Activated CD8-positive, alpha-beta T cell treated with anti-CD3 and anti-CD28 coated beads for 36 hours (primary cell): ENCODE results near the gene RIMOC1. TPM values are rescaled to one million over a fixed set of nuclear protein-coding genes. Genes with fewer than 3 reads are reported as not detected.

Experiments used
- ATAC-seq: fragments of 200-7000 bp; cut with Tn5 transposase; one replicate; pipeline ENCODE4 v1.10.0; 2021; ENCODE audit warnings: mild to moderate bottlenecking, moderate library complexity
- CTCF ChIA-PET: fragments of 350-600 bp; sonication (Branson Sonifier 250); formaldehyde crosslinking; loops from one replicate; lab custom pipeline; 2021; ENCODE audit warnings: antibody characterized with exemption; lab: Charles Lee
- POLR2A ChIA-PET: fragments of 350-600 bp; sonication (Branson Sonifier 250); formaldehyde crosslinking; loops from one replicate; lab custom pipeline; 2021; ENCODE audit warnings: antibody characterized with exemption; lab: Charles Lee
- DNase-seq: peaks from one replicate; pipeline ENCODE4 v3.0.0-alpha.2; 2020
- H3K27ac Mint-ChIP-seq: one replicate; pipeline ENCODE4 v1.8.0; 2021; ENCODE audit warnings: mild to moderate bottlenecking, mixed read lengths
- H3K27me3 Mint-ChIP-seq: one replicate; pipeline ENCODE4 v1.8.0; 2021; ENCODE audit warnings: mixed read lengths
- H3K36me3 Mint-ChIP-seq: one replicate; pipeline ENCODE4 v1.8.0; 2021; ENCODE audit warnings: low read depth, mixed read lengths
- H3K4me1 Mint-ChIP-seq: one replicate; pipeline ENCODE4 v1.8.0; 2021; ENCODE audit warnings: low read depth, mixed read lengths
- H3K4me3 Mint-ChIP-seq: one replicate; pipeline ENCODE4 v1.8.0; 2021; ENCODE audit warnings: mild to moderate bottlenecking, moderate library complexity, mixed read lengths
- H3K9me3 Mint-ChIP-seq: one replicate; pipeline ENCODE4 v1.8.0; 2021; ENCODE audit warnings: mixed read lengths
- CTCF ChIP-seq: fragments of 200-600 bp; IDR thresholded peaks from one replicate; pipeline ENCODE4 v1.8.0; 2022; ENCODE audit warnings: antibody characterized with exemption, mild to moderate bottlenecking
- intact Hi-C: fragments of 100-400 bp; cut with micrococcal nuclease; formaldehyde crosslinking; loops from one replicate; pipeline ENCODE4 v1.10.0; 2022
- total RNA-seq, 2 experiments: library from RNA; stranded (reverse); gene quantifications; one replicate each; pipeline ENCODE4 v1.2.3, GENCODE V29; 2021

The RIMOC1 gene
- total RNA-seq, 2 experiments from 2014 or later: 19.5 to 19.8 TPM

- intact Hi-C loops: no loop called here
- Mint-ChIP-seq H3K36me3 (no peaks in the 10 kb centered on the region), H3K27ac (no peak overlapping the region), H3K27me3 (peaks cover 3% of the 10 kb centered on the region), H3K9me3 (no peaks in the 10 kb centered on the region), H3K4me3 (no peak overlapping the region), H3K4me1 (peaks cover 10% of the 10 kb centered on the region)
- DNase-seq (no peak), ATAC-seq (no peak)
- ChIA-PET POLR2A (no interaction called here), CTCF (interaction anchor here (1.4 to 1.5 kb wide), 2 partner anchors 26 to 179 kb away, joined by 3 to 5 read pairs; partner anchors contain the start of gene RIMOC1)
- TF ChIP-seq CTCF: no peak
Measured at GRCh38 chr5:41878173-41878572, 26.0 kb upstream of the RIMOC1 start.

GRCh38 chr5:41878643-41879478, 25.3 kb upstream of the RIMOC1 start:
- DNase-seq (no peak), ATAC-seq (no peak)
- intact Hi-C loops: no loop called here
- H3K4me3 Mint-ChIP-seq: no peak overlapping the region
- H3K4me1 Mint-ChIP-seq: peaks cover 10% of the 10 kb centered on the region
- H3K9me3 Mint-ChIP-seq: no peaks in the 10 kb centered on the region
- H3K27me3 Mint-ChIP-seq: peaks cover 3% of the 10 kb centered on the region
- TF ChIP-seq CTCF: no peak
- H3K36me3 Mint-ChIP-seq: no peaks in the 10 kb centered on the region
- CTCF ChIA-PET: interaction anchor here (1.0 kb wide), 1 partner anchor 22 kb away, joined by 3 read pairs; no protein-coding TSS in a partner anchor
- POLR2A ChIA-PET: no interaction called here
- no peak overlapping the region for H3K27ac Mint-ChIP-seq

GRCh38 chr5:41882765-41883164, 21.4 kb upstream of the RIMOC1 start:
- intact Hi-C loops: no loop called here
- H3K4me1 Mint-ChIP-seq: no peaks in the 10 kb centered on the region
- ChIA-PET CTCF (interaction anchor here (0.8 kb wide), 1 partner anchor 26 kb away, joined by 3 read pairs; no protein-coding TSS in a partner anchor), POLR2A (interaction anchor here (1.0 to 1.1 kb wide), 2 partner anchors 9 to 12 kb away, joined by 3 read pairs; partner anchors contain the start of gene OXCT1)
- no peak for TF ChIP-seq CTCF
- no peak for DNase-seq
- peaks cover 6% of the 10 kb centered on the region for H3K27me3 Mint-ChIP-seq
- no peaks in the 10 kb centered on the region for H3K9me3 Mint-ChIP-seq
- H3K27ac Mint-ChIP-seq: no peak overlapping the region
- no peak overlapping the region for H3K4me3 Mint-ChIP-seq
- no peaks in the 10 kb centered on the region for H3K36me3 Mint-ChIP-seq
- no peak for ATAC-seq

- POLR2A ChIA-PET: interaction anchor here (1.0 to 1.1 kb wide), 2 partner anchors 9 to 13 kb away, joined by 3 read pairs; partner anchors contain the start of gene OXCT1
- ATAC-seq (no peak), DNase-seq (no peak)
- H3K27ac Mint-ChIP-seq: no peak overlapping the region
- CTCF ChIA-PET: interaction anchor here (0.8 kb wide), 1 partner anchor 27 kb away, joined by 3 read pairs; no protein-coding TSS in a partner anchor
- no peaks in the 10 kb centered on the region for H3K9me3 Mint-ChIP-seq
- peaks cover 10% of the 10 kb centered on the region for H3K27me3 Mint-ChIP-seq
- intact Hi-C loops: no loop called here
- no peak overlapping the region for H3K4me3 Mint-ChIP-seq
- no peaks in the 10 kb centered on the region for H3K36me3 Mint-ChIP-seq
- no peak for TF ChIP-seq CTCF
- no peaks in the 10 kb centered on the region for H3K4me1 Mint-ChIP-seq
Measured at GRCh38 chr5:41883243-41883642, 20.9 kb upstream of the RIMOC1 start.

- CTCF ChIA-PET: no interaction called here
- H3K27ac Mint-ChIP-seq: no peak overlapping the region
- H3K36me3 Mint-ChIP-seq: no peaks in the 10 kb centered on the region
- H3K4me1 Mint-ChIP-seq: no peaks in the 10 kb centered on the region
- DNase-seq: no peak
- ATAC-seq: no peak
- intact Hi-C loops: no loop called here
- POLR2A ChIA-PET: interaction anchor here (1.1 kb wide), 1 partner anchor 13 kb away, joined by 3 read pairs; the partner anchor contains the start of gene OXCT1
- no peak overlapping the region for H3K4me3 Mint-ChIP-seq
- TF ChIP-seq CTCF: no peak
- H3K27me3 Mint-ChIP-seq: peaks cover 10% of the 10 kb centered on the region
- no peaks in the 10 kb centered on the region for H3K9me3 Mint-ChIP-seq
Measured at GRCh38 chr5:41883936-41884335, 20.2 kb upstream of the RIMOC1 start.
